Measurements from ENCODE around the gene AP4B1. TPM values are rescaled to one million over a fixed set of nuclear protein-coding genes. Genes with fewer than 3 reads are reported as not detected.

The AP4B1 gene
- total RNA-seq, 1 donor from 2014 or later: 37.4 TPM

DNA sequence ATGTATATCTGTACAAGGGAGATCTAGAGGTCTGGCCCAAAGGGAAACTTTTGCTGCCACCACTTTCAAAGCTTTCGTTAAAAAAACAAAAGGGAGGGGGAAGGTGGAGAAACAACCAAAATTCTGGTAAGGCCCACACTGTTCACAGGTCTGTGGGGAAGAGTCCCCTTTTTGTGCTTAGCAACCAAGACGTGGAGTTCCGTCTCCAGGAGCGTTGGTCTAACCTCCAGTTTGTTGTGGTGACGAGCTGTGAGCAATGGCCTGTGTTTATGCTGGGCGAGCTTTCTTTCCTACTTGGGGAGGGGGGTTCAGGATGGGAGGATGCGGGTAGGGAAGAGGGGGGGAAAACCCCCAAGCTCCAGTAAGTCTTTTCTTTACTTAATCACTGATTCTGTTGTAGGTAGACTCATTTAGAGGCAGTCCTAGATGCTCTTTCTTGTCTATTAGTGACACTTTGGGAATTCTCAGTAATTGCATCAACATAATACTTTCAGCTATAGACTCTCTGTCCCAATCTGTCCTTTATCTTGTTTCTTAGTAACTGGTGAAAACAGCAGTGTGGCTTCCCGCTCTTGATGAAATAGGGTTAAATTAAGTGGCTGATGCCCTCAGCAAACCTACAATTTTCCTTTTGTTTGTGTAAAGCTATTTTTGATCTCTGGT, 26.0 kb upstream of the AP4B1 start:
- DNase-seq: peak; percentile 69

DNA sequence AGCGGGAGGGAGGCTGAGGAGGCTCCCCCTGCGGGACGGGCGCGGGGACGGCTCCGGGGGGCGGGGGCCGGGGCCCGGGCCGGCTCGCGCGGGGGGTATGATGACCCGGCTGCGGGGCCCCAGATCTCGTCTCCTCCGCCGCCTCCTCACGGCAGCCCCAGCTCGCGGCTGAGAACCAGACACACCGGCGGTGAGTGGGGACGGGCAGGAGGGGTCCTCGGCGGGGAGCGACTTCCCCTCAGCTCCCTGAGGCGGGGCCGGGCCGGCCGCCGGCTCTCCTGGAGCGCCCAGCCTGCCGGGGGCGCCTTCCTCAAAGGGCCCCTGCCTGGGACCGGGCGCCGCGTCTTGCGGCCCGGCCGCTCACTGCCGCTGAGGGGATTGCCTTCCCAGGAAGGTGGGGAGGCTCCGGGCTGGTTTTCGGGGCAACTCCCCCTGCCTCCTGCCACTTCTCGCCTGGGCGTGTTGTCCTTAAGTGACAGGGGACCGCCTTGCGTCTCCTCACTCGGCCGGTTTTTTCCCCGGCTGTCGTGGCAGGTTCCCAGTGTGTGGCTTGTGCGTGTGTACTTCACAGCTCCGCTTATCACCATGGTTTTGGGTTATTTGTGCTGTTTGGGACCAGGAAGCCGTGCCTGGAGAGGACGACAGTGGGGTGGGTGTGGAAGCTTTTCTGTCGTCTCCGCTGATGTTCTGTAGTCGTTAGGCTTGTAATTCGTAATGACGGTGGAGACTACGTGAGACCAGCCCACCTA, 25.3 kb upstream of the AP4B1 start:
- peak; percentile 77 for DNase-seq

DNA sequence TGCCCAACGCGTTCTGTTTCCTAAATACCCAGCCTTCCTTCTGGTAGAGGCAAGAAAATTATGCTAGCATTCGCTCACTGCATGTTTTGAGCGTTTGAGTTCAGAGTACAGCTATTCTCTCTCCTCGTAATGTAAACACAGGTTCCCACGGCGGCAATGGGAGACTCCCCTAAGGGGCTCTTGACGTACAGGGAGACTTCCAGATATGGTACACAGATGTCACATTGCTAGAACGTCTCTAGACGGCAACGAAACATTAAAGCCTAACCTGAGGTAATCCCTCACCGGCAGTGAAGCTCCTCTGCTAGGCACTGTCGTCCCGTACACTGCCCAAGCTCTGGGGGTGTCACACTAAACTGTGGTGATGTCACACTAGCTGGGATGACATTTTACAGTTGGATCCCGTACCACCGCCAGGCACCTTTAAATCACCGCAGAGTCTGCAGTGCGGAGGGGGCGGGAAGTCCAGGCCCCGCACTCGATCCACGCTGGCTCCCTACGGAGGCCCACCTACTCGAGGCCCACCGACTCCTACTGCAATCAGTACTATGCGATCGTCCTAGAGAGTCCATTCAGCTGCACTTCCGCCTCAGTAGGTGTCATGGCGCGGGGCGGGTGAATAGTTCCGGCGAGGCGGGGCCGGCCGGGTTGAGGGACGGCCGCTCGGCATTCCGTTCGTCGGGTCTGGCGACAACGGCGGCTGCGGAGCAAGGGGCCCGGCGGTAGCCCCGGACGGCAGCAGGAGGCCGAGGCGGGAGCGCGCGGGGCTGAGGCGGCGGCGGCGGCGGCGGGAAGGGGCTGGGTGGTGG, 24.5 kb upstream of the AP4B1 start, which contains the start of gene HIPK1:
HIPK1 (plus strand) TSS at position 384 of the 809 bp plus-strand sequence.
- peak; percentile 98 for DNase-seq

DNA sequence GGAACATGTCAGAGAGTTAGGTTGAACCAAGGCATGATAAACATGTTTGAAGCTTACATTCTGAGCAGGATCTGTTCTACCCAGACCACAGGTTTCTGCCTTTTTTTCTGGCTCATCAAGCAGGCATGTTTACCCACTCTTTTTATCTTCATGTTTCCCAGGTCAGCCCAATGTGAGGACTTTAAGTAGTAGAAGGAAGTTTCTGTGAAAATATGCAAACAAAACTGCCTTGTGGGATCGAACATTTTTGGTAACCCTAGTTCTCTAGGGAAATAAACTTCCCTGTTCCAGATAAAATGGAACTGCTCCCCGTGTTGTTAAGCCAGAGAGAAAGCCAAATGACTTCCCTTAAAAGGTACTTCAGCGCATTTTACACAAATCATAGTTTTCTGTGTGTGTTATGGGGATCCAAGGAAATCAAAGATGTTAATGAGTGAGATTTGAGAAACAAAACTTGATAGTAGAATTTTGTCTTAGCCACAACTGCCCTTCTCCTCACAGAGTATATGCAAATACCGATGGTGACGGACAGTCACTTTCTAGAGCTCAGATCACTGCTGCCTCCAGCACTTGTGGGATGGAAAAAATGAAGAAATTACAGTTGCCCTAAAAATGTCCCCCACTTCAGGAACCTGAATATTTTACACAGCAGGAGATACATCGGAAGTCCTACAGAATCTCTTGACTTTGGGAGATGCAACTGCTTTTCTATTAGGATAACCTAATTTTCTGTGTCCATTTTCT, 23.8 kb upstream of the AP4B1 start:
- DNase-seq: no peak

DNA sequence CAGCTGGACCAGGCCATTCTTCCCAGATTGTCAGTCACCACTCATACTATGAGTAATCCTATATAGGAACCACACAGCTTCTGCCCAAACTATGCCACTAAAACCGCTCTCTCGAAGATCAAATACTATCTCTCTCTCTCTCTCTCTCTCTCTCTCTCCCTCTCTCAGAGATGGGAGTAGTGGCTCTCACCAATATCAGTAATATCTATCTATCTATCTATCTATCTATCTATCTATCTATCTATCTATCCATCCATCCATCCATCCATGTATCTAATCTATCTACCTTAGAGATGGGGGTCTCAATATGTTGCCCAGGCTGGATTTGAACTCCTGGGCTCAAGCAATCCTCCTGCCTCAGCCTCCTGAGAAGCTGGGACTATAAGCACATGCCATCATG, 19.9 kb upstream of the AP4B1 start:
- DNase-seq: no peak

DNA sequence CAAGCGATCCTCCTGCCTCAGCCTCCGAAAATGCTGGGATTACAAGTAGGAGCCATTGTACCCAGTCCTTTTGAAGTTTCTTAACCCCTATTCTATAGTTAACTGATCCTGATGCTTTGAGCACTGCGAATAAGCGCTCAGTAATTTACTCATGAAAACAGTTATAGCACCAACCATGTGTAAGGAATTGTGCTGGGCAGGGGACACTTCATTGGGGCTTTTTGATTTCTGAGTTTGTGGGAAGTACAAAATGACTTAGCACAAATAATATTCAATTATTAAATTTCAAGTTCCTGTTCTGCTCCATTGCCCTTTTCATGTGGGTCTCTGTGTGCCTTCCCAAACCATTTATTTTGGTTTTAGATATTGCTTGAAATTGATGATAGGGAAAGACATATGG, 18.4 kb upstream of the AP4B1 start:
- no peak for DNase-seq

DNA sequence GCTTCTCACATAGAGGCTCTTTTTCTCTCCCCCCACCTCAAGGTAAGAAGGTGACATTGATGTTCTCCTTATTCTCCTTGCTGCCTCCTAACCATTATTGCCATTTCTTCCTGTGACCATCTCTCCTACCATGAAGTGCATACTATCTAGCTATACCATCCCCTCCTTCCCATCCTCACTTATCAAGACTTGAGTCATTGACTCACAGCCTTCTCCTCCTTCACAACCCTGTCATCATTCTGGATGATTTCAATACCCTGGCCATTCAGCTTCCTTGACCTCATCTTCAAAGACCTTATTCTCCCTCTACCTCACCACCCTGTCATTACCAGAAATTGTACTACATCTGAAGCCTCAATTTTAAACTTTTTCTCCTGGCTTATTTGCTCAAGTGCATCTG, 13.6 kb upstream of the AP4B1 start:
- DNase-seq: no peak

DNA sequence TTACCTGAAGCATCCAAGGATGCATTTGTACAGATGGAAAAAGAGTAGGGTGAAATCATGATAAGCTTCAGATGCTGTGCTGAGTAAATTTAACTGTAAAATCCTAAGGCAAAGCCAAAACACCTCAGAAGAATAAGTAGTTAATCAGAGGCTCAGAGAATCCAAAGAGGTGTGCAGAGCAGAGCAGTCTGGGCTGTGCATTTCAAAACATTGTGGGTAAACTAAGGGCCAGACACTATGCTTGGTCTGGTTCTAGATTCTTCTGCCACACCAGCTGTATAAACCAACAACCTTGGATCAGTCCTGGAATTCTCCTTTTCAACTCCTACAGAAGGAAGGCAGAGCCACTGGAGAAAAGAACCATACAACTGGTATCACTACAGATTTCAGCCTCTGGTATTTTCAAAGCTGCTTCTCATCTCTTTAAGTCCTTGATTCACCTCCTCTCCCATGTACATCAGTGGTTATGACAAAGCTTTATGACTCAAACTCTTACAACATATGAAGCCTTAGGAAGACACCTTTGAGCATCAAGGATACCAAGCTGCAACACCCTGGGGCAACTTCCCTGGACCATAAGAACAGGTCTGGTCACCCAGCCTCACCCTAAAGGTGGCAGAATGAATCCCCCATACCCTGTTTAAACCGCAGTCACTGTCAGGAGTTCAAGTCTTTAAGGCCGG, 12.9 kb upstream of the AP4B1 start:
- no peak for DNase-seq

DNA sequence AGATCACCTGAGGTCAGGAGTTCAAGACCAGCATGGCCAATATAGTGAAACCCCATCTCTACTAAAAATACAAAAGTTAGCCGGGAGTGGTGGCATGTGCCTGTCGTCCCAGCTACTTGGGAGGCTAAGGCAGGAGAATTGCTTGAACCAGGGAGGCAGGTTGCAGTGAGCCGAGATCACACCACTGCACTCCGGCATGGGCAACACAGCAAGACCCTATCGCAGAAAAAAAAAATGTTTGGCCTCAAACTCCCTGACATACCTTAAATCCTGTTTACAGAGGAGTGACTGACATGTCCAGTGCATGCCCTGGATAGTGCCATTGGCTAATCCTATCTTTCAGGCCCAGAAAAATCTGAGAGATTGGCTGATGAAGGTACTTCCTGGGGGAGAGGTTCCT, 12.4 kb upstream of the AP4B1 start:
- DNase-seq: no peak

DNA sequence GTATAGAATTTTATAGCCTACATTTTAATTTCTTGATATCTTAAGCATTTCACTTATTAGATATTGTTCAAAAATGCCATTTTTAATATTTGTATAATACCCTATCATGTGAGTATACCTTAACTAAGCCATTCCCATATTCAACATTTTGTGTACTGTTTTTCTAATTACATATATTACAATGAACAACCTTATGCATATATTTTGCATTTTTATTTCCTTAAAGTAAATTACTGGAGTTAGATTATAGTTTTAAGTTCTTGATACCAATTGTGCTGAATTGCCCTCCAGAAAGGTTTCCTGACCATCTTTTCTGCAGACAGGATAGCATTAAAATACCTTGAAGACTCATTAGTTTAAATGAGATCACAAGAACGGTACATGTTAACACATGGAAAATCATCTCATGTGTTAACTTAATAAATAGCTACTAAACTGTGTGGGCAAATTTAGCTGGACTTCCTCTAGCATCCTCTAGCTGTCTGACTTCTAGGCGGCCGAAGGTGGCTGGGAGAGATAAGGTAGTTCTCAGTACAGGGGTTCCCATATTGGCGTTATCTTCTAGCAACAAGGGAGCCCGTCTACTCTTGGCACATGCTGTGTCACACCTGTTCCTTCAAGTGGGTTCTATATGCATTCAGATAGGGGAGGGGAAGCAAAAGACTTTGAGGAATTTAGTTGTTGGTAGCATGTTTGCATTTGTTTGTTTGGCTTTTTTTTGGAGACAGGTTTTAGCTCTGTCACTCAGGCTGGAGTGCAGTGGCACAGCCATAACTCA, 9.5 kb upstream of the AP4B1 start:
- DNase-seq: peak; percentile 42

DNA sequence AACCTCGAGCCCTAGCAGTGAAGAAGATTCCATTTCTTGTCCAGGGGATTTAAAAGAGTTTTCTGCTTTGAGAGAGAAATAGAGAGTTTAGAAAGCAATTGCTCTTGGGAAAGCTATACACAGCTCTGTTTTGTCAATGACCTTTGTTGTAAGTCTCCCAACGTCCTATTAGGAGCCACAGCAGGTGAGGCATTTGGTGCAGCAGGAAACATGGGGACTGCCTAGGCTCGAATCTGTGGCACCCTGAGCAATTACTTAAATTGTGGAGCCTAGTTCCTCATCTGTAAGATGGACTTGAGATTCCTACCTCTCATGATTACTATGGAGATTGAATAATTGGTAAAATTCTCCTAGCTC, 8.7 kb upstream of the AP4B1 start:
- DNase-seq: no peak

DNA sequence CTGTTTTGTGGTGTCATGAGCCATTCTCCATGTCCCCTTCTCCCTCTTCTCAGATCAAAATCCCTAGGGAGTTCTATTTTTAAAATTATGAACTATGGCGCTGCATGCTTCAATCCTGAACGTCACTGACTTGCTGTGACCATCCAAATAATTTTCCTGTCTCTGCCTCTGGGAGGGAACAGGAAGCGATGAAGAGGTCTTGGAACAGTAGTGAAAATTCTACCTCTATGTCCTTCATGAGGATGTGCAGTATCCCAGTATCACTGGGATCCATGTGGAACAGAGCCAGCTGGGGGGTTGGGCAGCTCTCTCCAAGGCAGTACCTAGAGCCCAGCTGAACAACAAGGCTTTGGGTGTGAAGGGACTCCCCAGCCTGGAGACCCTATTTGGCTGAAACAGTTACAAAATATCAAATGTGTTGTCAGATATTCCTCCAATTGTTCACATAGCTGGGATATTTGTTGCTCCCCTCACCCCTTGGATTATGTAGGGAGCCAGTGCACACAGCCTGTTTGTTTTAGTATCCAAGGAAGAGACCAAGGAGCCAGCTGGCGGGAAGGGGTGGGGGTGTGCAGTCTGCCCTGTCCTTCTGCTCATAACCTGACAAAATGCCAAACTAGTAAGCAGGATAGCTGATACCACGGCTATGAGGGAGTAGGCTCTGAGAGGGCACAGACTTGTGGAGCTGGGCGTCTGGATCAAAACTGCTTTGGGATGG, 8.2 kb upstream of the AP4B1 start:
- DNase-seq: peak; percentile 95

DNA sequence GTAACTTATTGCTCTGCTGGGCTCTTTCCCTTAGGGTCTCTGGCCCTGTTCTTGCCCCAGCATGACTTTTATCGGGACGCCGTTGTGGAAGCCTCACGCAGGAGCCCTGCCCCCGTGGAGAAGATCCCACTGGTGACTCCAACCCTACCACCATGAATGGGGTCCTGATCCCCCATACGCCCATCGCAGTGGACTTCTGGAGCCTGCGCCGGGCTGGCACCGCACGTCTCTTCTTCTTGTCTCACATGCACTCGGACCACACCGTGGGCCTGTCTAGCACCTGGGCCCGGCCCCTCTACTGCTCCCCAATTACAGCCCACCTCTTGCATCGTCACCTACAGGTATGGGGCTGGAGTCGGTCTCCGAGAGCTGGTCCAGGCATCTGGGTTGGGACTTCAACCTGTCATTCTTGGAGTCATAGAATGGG, 849 bp upstream of the AP4B1 start:
- peak; percentile 43 for DNase-seq

DNA sequence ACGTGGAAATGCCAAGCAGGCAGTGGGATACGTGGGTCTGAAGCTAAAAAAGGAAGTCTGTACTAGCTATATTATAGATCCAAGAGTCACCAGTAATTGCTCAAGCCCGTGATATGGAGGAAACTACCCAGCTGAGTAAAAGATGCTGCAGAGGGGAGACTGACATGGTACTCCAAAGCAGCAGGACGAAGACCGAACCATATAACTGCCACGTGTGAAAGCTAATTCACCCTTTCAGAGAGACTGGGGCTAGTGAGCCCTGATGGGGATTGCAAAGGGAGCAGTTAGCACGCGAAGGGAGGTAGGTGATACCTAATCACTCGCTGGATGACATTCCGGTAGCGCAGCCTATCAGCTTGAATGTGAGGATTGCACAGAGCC, 316 bp downstream of the AP4B1 start:
- no peak for DNase-seq

DNA sequence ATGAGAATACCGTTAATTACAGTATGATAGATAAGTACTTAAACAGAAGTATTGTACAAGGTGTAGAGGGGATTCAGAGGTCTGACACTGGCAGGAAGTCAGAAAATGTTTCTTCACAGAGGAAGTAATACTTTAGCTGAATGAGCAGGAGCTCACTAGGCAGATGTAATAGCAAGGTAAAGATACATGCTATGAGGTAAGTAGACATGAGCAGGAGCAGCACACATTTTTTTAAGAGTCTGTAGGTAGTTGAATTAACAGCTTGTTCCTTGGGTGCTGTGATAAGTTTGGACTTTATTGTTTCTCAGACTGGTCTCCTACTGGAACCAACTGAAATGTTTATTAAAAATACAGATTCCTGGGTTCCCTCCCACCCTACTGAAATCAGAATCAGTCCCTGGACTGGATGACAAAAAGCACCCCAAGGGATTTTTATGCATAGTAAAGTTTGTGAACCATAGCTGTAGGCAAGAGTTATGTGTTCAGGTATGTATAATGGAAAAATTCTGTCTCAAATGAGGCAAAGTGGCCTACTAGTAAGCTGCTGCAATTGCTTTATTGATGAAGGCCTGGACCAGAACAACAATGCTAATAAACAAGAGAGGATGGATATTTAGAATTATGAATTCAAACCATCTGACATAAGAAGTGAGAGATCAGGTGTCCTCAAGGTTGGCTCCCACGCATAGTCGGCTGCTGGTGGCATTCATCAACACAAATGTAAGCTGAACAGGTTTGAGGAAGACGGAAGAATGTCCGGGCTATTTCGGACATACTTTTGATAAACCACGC, 902 bp downstream of the AP4B1 start:
- no peak for DNase-seq

DNA sequence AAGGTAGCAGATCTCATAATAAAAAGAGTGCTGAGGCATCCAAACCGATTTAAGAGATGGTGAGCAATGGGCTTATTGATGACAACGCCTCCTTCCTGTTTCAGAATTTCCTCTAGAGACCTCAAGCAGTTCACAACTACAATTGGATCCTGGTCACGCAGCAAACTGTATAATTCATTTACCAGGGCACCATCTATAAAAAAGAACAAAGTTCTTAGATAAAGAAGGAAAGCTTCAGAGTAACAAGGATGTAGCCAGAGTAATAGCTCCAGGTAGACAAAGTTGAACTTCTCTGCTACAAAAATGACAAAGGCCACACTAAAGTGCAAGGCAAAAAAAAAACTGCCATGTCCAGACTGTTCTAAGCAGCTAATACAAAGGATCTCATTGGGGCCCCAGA, 3.4 kb downstream of the AP4B1 start:
- DNase-seq: no peak

DNA sequence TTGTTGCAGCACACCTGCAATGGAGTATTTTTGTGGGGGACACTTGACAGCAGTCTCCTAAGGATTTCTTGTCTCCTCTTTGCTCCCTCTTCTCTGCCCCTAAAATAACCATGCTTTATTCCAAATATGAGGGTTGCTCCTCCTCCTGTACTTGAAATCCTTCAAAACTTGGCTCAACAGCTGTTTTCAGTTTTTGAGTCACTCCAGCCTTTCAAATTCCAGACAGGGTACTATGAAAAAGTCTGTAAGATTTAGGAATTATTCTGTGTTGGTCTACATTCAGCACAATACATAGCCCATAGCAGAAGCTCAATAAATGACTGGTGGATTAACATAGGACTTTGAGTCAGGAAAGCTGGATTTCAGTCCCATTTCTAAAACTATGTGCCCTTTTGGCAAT, 5.5 kb downstream of the AP4B1 start:
- DNase-seq: no peak

DNA sequence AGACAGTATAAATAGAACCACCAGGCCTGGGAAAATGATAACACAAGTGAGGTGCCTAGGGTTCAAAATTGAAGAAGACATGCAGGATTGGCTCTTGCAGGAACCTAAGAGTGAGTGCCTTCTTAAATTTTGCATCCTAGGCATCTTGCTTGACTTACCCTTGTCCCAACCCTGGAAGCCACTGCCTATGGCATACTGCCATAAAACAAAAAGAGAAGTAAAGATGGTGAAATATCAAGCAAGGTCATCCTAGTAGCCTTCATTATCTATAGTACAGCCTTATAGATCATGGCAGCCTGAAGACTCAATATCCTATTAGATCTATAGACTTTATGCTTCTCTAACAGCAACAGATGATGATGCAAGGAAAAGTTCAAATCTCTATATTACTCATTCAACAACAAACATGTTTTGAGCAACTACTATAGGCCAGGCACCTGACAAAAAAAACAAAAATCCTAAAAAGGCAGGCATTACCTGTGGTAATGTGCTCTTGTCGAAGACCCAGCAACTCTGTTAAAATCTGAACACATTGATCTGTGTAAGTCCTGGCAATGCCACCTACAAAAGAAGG, 6.3 kb downstream of the AP4B1 start:
- DNase-seq: no peak

DNA sequence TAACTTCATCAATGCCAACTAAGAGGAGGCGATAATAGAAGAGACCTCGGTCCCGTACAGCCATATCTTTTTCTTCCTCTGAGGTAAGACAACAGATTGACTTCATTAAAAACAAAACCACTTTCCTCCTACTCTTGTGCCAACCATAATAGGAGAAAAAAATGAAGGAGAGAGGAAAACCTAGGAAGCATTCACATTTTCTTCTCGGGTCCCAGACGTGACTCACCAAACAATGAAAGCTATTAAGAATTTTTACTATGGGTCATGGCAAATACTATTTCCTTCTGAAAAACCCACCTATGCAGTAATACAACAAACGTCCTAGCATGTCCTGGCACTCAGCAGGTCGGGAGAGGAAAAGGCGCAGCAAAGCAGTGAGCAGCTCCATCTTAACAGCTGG, 8.6 kb downstream of the AP4B1 start:
- no peak for DNase-seq
